Bronchial epithelial cell (primary cell): ENCODE results near the gene VRK1. TPM values are rescaled to one million over a fixed set of nuclear protein-coding genes. Genes with fewer than 3 reads are reported as not detected.

Experiments
- DNase-seq: peaks from one replicate; pipeline ENCODE4 v3.0.0-alpha.2; 2010; ENCODE audit warnings: low read depth
- FAIRE-seq: peaks from 2 replicates; lab custom pipeline; 2011; peaks lifted over from hg19 to GRCh38; lab: Jason Lieb, UNC
- H3K27me3 ChIP-seq: 2 replicates; pipeline ENCODE4 v1.5.1; 2011; ENCODE audit warnings: low read length; ENCODE audit not compliant: control insufficient read depth, insufficient read depth
- H3K36me3 ChIP-seq: 2 replicates; pipeline ENCODE4 v1.5.1; 2011; ENCODE audit warnings: low read length; ENCODE audit not compliant: control insufficient read depth, insufficient read depth
- H3K4me3 ChIP-seq: 2 replicates; pipeline ENCODE4 v1.5.1; 2011; ENCODE audit warnings: mild to moderate bottlenecking, low read depth, low read length, control low read depth
- total RNA-seq: library from RNA; depleted of rRNA; stranded (reverse); fragments of >200 nt; gene quantifications from 2 replicates; pipeline ENCODE4 v1.2.1, GENCODE V29; 2014
- TF ChIP-seq, protein P1 (sequence below): IDR thresholded peaks from 2 replicates; pipeline ENCODE4 v1.5.1; 2011; ENCODE audit warnings: mild to moderate bottlenecking, moderate library complexity, low read length, control low read depth, inconsistent platforms; ENCODE audit not compliant: insufficient read depth, severe bottlenecking

Gene VRK1
- total RNA-seq, 1 donor from 2014 or later = 12.6 TPM

DNA sequence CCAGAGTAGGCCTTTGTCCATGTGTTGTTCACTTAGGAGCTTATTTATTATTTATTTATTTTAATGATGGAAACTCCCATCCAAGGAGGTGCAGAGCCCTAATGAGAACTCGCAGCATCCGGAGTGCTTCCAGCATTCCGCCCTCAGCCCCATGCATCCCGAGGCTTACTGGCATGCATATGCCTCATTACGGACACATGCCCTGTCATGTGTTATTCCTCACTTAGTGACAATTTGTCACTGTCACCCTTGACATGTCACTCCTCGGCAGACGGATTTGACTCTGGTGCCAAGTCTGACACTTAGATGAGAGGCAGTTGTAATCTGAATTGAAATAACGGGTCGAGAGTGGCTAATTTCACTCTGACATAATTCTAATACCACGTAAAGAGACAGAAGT is 132.8 kb downstream of the VRK1 start:
- H3K36me3 ChIP-seq = no peaks in the 10 kb centered on the region
- no peak overlapping the region for H3K4me3 ChIP-seq
- DNase-seq (no peak), FAIRE-seq (no peak)
- H3K27me3 ChIP-seq = no peaks in the 10 kb centered on the region
- TF ChIP-seq, protein P1, sequence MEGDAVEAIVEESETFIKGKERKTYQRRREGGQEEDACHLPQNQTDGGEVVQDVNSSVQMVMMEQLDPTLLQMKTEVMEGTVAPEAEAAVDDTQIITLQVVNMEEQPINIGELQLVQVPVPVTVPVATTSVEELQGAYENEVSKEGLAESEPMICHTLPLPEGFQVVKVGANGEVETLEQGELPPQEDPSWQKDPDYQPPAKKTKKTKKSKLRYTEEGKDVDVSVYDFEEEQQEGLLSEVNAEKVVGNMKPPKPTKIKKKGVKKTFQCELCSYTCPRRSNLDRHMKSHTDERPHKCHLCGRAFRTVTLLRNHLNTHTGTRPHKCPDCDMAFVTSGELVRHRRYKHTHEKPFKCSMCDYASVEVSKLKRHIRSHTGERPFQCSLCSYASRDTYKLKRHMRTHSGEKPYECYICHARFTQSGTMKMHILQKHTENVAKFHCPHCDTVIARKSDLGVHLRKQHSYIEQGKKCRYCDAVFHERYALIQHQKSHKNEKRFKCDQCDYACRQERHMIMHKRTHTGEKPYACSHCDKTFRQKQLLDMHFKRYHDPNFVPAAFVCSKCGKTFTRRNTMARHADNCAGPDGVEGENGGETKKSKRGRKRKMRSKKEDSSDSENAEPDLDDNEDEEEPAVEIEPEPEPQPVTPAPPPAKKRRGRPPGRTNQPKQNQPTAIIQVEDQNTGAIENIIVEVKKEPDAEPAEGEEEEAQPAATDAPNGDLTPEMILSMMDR = no peak

DNA sequence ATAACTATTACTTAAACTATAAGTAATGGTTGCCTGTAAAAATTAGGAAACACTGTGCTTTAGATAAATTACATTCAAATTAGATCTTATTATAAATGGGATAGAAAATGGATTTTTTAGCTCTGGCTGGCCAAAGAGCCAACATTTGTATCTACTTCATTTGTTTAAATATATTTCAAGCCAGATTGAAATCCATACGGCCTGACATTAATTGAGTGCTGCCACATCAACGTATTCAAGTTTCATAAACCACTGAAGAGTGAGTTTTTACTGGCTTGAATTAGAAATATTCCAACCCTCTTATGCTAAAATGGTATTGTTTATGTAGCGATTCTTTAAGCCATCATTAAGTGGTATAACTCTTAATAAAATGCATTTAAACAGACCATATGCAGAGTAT is 133.3 kb downstream of the VRK1 start:
- Histone ChIP-seq H3K27me3 (no peaks in the 10 kb centered on the region), H3K4me3 (no peak overlapping the region), H3K36me3 (no peaks in the 10 kb centered on the region)
- FAIRE-seq (no peak), DNase-seq (no peak)
- TF ChIP-seq, protein P1 = no peak
